B cell (primary cell): Measurements from ENCODE around the gene MDGA2.

Experiments used
- EZH2 ChIP-seq: IDR thresholded peaks from 2 replicates; pipeline ENCODE4 v1.6.1; 2012; ENCODE audit warnings: borderline replicate concordance, low read depth, mild to moderate bottlenecking, moderate library complexity, low read length; ENCODE audit not compliant: insufficient read depth, poor library complexity, severe bottlenecking
- TF ChIP-seq, protein P1 (sequence below): fragments of 200-600 bp; IDR thresholded peaks from one replicate; pipeline ENCODE4 v1.8.0; 2022; ENCODE audit warnings: antibody characterized with exemption, mild to moderate bottlenecking

- TF ChIP-seq, protein P1, sequence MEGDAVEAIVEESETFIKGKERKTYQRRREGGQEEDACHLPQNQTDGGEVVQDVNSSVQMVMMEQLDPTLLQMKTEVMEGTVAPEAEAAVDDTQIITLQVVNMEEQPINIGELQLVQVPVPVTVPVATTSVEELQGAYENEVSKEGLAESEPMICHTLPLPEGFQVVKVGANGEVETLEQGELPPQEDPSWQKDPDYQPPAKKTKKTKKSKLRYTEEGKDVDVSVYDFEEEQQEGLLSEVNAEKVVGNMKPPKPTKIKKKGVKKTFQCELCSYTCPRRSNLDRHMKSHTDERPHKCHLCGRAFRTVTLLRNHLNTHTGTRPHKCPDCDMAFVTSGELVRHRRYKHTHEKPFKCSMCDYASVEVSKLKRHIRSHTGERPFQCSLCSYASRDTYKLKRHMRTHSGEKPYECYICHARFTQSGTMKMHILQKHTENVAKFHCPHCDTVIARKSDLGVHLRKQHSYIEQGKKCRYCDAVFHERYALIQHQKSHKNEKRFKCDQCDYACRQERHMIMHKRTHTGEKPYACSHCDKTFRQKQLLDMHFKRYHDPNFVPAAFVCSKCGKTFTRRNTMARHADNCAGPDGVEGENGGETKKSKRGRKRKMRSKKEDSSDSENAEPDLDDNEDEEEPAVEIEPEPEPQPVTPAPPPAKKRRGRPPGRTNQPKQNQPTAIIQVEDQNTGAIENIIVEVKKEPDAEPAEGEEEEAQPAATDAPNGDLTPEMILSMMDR: no peak
- no peak for TF ChIP-seq EZH2
Observed at GRCh38 chr14:47012533-47013280, 662.7 kb downstream of the MDGA2 start.
